NCI-H1436 (cell line): ENCODE data around the gene DGKB.
A peak's percentile ranks its signal among the peaks of the same experiment; 100 is the strongest.

Source experiments
- DNase-seq: peaks from one replicate; lab custom pipeline; 2025; lab: John Stamatoyannopoulos, UW

DGKB gene

GRCh38 chr7:14859267-14859666 lies 43.3 kb downstream of the DGKB start:
- DNase-seq: no peak

DNA sequence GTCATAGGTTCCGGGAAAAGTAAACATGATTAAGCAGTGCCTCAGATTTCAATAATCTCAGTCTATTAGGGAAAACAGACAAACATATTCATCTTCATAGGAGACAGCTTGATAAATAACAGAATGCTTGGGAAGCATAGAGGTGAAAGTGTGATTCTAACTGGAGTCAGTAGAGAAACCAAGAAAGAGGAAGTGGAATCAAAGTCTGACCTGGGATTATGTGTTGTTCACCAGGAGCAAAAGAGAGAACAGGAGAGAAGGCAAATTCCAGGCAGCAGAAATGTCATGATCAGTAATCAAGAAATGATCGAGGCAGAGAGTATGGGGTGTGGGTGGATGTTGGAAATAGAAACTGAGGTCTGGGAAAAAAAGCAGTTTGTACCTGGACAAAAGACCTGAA lies 43.7 kb downstream of the DGKB start:
- DNase-seq: no peak

GRCh38 chr7:14858410-14858809 lies 44.1 kb downstream of the DGKB start:
- peak; percentile 28 for DNase-seq

GRCh38 chr7:14855033-14855794 lies 47.3 kb downstream of the DGKB start:
- no peak for DNase-seq

DNA sequence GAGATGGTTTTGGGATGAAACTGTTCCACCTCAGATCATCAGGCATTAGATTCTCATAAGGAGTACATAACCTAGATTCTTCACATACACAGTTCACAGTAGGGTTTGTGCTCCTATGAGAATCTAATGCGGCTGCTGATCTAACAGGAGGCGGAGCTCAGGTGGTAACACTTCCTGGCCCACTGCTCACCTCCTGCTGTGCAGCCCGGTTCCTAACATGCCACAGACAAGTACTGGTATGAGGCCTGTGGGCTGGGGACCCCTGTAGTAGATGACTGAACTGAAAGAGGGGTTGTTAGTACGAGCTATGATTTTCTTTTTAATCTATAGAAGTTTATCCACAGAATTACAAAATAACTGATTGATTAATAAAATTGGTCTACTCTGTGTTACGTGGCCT lies 48.1 kb downstream of the DGKB start:
- no peak for DNase-seq

DNA sequence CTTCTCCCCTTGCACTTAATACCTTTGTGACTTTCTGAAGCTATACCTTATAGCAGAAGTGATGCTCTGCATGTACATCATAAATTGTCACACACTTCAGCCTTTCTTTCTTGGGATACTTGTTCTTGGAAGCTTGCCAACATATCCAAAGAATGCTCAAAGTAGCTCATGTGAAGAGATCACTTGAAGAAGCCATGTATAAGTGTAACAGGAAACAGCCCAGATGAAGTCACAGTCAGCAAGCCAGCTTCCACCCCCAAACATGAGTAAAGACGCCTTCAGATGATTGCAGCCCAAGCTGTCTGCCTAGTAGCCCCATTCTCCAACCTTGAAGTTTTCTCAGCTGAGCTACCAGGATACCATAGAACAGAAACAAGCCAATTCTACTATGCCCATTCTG lies 50.9 kb downstream of the DGKB start:
- no peak for DNase-seq

DNA sequence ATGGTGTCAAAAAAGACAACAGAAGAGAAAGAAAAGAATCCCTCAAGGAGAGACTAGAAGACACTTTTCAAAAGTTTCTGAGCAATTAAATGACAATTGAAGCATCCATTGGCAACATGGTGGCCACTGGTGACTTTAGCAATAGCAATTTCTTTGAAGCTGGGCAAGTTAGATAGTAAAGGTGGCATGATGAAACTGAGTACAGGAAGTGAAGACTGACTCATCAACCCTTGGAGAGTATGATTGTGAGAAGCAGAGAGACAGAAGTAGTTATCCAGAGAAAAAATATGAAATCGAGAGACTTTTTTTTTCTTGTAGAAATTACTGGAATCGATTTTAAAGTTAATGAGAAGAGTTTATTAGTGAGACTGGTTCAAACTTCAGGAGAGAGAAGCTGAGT lies 52.5 kb downstream of the DGKB start:
- no peak for DNase-seq

- no peak for DNase-seq
Observed at GRCh38 chr7:14846405-14846804, 56.1 kb downstream of the DGKB start.

DNA sequence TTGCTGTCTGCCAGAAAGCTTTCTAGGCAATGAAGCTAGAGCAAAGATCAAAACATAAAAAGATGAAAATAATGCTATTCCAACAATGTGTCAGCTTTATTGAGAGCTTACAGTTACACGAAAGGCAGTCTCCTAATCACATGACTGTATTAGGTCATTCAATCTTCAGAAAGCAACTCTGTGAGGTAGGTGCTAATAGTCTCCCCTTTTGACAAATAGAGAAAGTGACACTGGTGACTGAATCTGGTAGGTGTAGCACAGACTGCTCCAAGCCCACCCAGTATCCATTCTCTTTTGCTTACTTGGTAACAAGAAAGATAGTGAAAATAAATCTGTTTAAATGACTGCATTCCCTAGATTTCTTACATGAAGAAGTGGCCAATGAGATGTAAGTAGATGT lies 58.8 kb downstream of the DGKB start:
- DNase-seq: no peak

GRCh38 chr7:14842523-14842922 lies 60.0 kb downstream of the DGKB start:
- no peak for DNase-seq

GRCh38 chr7:14841869-14842268 lies 60.7 kb downstream of the DGKB start:
- no peak for DNase-seq

DNA sequence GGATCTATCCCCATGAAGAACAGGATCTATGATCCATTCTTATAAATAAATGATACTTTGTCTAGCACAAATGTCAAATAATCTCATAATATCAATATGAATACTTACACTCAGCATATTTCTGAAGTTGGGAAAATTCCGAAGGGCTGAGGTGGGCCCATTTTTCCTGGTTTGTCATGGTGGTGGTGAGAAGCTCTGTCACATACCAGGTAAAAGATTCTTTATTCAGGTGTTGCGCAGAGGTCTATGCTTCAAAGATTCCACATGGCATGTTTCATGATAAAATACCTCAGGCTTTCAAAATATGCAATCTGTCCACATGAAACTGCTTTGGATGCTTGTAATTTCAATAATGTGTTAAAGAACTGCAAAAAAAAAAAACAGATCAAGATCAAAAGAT lies 61.5 kb downstream of the DGKB start:
- no peak for DNase-seq

DNA sequence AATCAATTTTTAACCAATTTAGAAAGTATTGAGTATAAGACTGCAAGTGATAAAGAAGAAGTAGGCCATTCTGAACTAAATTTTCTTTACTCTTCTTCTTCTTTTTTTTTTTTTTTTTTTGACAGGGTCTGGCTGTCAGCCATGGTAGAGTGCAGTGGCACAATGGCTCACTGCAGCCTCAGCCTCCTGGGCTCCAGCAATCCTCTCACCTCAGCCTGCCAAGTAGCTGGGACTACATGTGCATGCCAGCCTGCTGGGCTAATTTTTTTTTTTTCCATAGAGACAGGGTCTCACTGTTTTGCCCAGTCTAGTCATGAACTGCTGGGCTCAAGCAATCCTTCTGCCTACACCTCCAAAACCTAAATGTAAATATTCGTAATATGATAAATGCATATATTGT lies 63.2 kb downstream of the DGKB start:
- DNase-seq: no peak

DNA sequence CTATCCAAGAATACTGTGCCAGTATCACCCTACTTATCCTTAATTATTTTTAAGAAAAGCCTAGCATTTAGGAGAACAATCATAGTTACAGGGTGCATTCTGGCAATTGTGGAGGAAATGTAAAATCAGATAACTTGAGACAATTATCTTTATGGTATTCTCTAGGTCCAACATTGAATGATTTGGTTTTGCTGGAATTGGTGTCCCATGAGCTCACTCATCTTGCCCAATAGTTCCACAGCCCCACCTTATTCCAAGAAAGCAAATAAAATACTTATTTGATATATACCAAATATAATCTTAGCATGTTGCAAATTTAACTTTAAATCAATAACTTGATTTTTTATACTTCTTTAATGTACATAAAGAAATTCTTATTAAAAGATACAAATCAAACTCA lies 65.3 kb downstream of the DGKB start:
- DNase-seq: no peak

DNA sequence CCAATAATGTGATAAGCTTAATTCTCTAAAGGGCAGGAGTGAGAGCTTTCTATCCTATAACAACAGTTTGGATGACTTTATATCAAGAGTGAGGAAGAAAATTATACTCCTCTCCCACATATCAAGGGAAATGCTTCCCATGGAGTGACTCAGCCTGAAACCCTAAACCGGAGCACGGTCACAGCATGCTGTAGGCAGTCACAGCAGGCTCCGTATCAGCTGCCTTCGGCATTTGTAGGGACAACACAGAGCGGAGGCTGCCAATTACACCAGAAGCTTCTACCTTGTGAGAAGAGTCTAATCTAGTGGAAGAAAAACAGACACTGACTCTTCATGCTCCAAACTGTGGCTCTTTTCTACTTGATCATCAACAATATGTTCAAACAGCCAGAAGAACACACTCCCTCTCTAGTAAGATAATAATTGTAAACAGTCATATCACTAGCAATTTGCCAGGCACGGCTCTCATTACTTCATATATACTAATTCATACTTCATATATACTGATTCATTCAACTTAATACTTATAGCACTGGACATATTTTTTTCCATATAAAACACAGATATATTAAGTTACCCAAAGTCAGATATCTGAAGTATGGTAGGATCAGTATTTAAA lies 65.9 kb downstream of the DGKB start:
- peak; percentile 41 for DNase-seq

GRCh38 chr7:14836006-14836405 lies 66.5 kb downstream of the DGKB start:
- DNase-seq: no peak

- peak; percentile 88 for DNase-seq
Observed at GRCh38 chr7:14835384-14835783, 67.2 kb downstream of the DGKB start.

- no peak for DNase-seq
Observed at GRCh38 chr7:14834883-14835282, 67.7 kb downstream of the DGKB start.

DNA sequence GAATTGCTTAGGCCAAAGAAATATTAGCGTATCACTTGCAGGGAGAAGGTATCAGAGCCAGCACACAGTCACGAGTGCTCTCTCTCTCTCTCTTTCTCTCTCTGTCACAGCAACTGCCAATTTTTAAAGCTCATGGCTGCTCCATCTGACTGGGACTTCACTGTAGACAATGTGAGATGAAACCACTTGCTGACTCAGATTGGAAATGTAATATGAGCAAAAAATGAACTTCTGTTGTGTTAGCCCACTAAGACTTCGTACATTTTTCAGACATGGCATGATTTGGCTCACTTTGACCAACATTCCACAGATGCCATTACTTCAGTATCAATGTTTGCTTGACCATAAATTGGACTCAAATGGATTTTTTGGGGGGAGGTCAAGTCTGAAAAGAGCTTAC lies 68.1 kb downstream of the DGKB start:
- DNase-seq: no peak

- DNase-seq: no peak
Observed at GRCh38 chr7:14833707-14834106, 68.8 kb downstream of the DGKB start.

DNA sequence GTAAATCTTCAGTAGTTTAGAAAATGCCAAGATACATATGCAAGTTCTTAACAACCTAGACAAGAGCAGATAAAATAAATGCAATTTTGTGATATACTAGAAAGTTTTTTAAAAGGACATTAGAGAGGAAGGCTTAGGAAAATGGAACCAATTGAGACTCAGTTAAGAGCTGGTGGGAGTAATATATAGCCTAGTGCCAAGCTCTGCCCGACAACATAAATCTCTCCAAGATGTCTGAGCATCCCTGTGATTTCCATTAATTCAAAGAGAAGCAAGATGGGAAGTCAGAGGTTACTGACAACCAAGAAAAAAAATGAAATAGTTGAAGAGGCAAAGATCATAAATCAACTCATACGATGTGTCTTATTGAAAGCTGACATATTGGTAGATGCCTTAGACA lies 74.5 kb downstream of the DGKB start:
- no peak for DNase-seq

GRCh38 chr7:14826426-14826825 lies 76.1 kb downstream of the DGKB start:
- no peak for DNase-seq

DNA sequence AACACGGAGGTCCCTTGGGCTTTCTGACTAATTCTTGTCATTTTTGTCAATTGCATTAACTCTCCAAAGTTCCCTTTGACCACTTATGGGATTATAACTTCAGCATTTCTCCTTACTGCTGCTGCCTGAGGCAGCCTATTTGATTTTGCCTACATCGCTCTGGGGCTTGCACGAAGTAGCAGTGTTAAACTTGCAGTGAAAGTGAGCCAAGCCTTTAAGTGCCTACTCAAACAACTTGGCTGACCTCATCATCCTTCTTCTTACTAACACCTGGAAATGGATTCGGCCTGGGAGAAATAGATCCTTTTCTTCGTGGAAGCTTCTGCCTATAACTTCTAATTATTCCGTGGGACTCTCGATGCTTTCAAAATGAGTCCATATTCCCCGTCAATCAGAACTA lies 76.6 kb downstream of the DGKB start:
- no peak for DNase-seq

DNA sequence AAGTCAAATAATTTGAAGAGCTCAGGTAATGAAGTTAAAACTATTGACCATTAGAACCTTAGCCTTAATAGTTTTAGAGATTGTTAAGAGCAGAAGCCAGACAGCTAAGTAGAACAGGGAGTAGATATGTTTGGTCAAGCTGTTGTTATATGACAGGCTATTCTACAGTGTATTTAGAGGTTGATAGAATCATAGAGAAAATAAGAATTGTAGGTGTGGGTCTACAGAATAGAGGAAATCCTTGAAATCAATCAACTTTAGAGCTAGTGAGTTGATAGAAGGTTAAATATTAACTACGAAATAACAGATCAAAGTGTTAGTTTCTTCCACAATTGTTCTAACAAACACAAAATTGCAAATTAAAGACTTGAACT lies 80.1 kb downstream of the DGKB start:
- DNase-seq: no peak
